ENCODE measurements around the gene SAYSD1.

DNA sequence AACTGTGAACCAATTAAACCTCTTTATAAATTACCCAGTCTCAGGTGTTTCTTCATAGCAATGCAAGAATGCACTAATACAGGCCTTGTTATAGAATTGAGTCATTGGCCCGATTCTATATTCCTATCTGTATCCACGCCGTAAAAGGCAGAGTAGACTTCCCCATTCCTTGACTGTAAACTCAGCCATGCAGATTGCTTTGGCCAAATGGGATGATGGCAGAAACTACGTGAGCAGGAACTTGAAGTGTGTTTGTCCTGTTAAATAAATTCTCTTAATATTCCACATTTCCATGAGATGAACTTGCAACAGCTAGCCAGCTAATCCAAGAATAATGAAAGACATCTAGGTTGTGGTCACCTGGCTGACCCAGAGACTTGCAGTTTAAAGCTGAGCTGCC, 3.9 kb upstream of the SAYSD1 start:
- TF ChIP-seq, protein P1, sequence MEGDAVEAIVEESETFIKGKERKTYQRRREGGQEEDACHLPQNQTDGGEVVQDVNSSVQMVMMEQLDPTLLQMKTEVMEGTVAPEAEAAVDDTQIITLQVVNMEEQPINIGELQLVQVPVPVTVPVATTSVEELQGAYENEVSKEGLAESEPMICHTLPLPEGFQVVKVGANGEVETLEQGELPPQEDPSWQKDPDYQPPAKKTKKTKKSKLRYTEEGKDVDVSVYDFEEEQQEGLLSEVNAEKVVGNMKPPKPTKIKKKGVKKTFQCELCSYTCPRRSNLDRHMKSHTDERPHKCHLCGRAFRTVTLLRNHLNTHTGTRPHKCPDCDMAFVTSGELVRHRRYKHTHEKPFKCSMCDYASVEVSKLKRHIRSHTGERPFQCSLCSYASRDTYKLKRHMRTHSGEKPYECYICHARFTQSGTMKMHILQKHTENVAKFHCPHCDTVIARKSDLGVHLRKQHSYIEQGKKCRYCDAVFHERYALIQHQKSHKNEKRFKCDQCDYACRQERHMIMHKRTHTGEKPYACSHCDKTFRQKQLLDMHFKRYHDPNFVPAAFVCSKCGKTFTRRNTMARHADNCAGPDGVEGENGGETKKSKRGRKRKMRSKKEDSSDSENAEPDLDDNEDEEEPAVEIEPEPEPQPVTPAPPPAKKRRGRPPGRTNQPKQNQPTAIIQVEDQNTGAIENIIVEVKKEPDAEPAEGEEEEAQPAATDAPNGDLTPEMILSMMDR (conservative IDR thresholded peaks at IDR 0.05; ENCODE audit: low read depth in 2 of 2): no peak
- TF ChIP-seq, protein P2, sequence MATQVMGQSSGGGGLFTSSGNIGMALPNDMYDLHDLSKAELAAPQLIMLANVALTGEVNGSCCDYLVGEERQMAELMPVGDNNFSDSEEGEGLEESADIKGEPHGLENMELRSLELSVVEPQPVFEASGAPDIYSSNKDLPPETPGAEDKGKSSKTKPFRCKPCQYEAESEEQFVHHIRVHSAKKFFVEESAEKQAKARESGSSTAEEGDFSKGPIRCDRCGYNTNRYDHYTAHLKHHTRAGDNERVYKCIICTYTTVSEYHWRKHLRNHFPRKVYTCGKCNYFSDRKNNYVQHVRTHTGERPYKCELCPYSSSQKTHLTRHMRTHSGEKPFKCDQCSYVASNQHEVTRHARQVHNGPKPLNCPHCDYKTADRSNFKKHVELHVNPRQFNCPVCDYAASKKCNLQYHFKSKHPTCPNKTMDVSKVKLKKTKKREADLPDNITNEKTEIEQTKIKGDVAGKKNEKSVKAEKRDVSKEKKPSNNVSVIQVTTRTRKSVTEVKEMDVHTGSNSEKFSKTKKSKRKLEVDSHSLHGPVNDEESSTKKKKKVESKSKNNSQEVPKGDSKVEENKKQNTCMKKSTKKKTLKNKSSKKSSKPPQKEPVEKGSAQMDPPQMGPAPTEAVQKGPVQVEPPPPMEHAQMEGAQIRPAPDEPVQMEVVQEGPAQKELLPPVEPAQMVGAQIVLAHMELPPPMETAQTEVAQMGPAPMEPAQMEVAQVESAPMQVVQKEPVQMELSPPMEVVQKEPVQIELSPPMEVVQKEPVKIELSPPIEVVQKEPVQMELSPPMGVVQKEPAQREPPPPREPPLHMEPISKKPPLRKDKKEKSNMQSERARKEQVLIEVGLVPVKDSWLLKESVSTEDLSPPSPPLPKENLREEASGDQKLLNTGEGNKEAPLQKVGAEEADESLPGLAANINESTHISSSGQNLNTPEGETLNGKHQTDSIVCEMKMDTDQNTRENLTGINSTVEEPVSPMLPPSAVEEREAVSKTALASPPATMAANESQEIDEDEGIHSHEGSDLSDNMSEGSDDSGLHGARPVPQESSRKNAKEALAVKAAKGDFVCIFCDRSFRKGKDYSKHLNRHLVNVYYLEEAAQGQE (IDR thresholded peaks at IDR 0.05; ENCODE audit: unreplicated experiment): no peak
- TF ChIP-seq POLR2AphosphoS5 (IDR thresholded peaks at IDR 0.05; ENCODE audit: low read depth): no peak
- TF ChIP-seq, protein P3, sequence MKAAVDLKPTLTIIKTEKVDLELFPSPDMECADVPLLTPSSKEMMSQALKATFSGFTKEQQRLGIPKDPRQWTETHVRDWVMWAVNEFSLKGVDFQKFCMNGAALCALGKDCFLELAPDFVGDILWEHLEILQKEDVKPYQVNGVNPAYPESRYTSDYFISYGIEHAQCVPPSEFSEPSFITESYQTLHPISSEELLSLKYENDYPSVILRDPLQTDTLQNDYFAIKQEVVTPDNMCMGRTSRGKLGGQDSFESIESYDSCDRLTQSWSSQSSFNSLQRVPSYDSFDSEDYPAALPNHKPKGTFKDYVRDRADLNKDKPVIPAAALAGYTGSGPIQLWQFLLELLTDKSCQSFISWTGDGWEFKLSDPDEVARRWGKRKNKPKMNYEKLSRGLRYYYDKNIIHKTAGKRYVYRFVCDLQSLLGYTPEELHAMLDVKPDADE (IDR thresholded peaks at IDR 0.05): no peak
- no peak for TF ChIP-seq EZH2 (IDR thresholded peaks at IDR 0.05; ENCODE audit: low read depth, unreplicated experiment)
- no peak for TF ChIP-seq JUNB (IDR thresholded peaks at IDR 0.05; ENCODE audit: unreplicated experiment)
- no peak for TF ChIP-seq EZH2phosphoT487 (IDR thresholded peaks at IDR 0.05; ENCODE audit: unreplicated experiment)
- no peak for TF ChIP-seq STAT1 (IDR thresholded peaks at IDR 0.05; ENCODE audit: unreplicated experiment)
- no peak for TF ChIP-seq CREB1 (CRISPR knock-in tag; IDR thresholded peaks at IDR 0.05; ENCODE audit: low read depth)
- TF ChIP-seq ZNF114 (CRISPR knock-in tag; IDR thresholded peaks at IDR 0.05): no peak
- TF ChIP-seq ZNF331 (CRISPR knock-in tag; IDR thresholded peaks at IDR 0.05; ENCODE audit: low read depth): no peak
- TF ChIP-seq, protein P4, sequence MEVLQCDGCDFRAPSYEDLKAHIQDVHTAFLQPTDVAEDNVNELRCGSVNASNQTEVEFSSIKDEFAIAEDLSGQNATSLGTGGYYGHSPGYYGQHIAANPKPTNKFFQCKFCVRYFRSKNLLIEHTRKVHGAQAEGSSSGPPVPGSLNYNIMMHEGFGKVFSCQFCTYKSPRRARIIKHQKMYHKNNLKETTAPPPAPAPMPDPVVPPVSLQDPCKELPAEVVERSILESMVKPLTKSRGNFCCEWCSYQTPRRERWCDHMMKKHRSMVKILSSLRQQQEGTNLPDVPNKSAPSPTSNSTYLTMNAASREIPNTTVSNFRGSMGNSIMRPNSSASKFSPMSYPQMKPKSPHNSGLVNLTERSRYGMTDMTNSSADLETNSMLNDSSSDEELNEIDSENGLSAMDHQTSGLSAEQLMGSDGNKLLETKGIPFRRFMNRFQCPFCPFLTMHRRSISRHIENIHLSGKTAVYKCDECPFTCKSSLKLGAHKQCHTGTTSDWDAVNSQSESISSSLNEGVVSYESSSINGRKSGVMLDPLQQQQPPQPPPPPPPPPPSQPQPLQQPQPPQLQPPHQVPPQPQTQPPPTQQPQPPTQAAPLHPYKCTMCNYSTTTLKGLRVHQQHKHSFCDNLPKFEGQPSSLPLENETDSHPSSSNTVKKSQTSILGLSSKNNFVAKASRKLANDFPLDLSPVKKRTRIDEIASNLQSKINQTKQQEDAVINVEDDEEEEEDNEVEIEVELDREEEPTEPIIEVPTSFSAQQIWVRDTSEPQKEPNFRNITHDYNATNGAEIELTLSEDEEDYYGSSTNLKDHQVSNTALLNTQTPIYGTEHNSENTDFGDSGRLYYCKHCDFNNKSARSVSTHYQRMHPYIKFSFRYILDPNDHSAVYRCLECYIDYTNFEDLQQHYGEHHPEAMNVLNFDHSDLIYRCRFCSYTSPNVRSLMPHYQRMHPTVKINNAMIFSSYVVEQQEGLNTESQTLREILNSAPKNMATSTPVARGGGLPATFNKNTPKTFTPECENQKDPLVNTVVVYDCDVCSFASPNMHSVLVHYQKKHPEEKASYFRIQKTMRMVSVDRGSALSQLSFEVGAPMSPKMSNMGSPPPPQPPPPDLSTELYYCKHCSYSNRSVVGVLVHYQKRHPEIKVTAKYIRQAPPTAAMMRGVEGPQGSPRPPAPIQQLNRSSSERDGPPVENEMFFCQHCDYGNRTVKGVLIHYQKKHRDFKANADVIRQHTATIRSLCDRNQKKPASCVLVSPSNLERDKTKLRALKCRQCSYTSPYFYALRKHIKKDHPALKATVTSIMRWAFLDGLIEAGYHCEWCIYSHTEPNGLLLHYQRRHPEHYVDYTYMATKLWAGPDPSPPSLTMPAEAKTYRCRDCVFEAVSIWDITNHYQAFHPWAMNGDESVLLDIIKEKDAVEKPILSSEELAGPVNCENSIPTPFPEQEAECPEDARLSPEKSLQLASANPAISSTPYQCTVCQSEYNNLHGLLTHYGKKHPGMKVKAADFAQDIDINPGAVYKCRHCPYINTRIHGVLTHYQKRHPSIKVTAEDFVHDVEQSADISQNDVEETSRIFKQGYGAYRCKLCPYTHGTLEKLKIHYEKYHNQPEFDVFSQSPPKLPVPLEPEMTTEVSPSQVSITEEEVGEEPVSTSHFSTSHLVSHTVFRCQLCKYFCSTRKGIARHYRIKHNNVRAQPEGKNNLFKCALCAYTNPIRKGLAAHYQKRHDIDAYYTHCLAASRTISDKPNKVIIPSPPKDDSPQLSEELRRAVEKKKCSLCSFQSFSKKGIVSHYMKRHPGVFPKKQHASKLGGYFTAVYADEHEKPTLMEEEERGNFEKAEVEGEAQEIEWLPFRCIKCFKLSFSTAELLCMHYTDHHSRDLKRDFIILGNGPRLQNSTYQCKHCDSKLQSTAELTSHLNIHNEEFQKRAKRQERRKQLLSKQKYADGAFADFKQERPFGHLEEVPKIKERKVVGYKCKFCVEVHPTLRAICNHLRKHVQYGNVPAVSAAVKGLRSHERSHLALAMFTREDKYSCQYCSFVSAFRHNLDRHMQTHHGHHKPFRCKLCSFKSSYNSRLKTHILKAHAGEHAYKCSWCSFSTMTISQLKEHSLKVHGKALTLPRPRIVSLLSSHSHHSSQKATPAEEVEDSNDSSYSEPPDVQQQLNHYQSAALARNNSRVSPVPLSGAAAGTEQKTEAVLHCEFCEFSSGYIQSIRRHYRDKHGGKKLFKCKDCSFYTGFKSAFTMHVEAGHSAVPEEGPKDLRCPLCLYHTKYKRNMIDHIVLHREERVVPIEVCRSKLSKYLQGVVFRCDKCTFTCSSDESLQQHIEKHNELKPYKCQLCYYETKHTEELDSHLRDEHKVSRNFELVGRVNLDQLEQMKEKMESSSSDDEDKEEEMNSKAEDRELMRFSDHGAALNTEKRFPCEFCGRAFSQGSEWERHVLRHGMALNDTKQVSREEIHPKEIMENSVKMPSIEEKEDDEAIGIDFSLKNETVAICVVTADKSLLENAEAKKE (CRISPR knock-in tag; IDR thresholded peaks at IDR 0.05): no peak
